Parathyroid adenoma (tissue), 2 donors: ENCODE results near the gene CCDC200.
"Not testable (repeated sequence)": the region's sequence is repeated elsewhere in the genome, so short reads cannot be mapped to it uniquely, and the experiment has no call there.

Experiments used
- H2AFZ ChIP-seq: fragments of 300-600 bp; sonication (generic); one replicate; pipeline ENCODE4 v1.7.0; 2017; ENCODE audit warnings: antibody characterized with exemption, mild to moderate bottlenecking
- H3K27ac ChIP-seq: fragments of 300-600 bp; sonication (generic); one replicate; pipeline ENCODE4 v1.7.0; 2017
- H3K27me3 ChIP-seq: fragments of 300-600 bp; sonication (generic); one replicate; pipeline ENCODE4 v1.7.0; 2017; ENCODE audit warnings: low read length; ENCODE audit not compliant: control insufficient read depth, insufficient read depth
- H3K36me3 ChIP-seq: fragments of 300-600 bp; sonication (generic); one replicate; pipeline ENCODE4 v1.7.0; 2017; ENCODE audit warnings: low read length; ENCODE audit not compliant: control insufficient read depth, insufficient read depth
- H3K4me1 ChIP-seq: fragments of 300-600 bp; sonication (generic); one replicate; pipeline ENCODE4 v1.7.0; 2017; ENCODE audit warnings: control low read depth
- H3K4me2 ChIP-seq: fragments of 300-600 bp; sonication (generic); one replicate; pipeline ENCODE4 v1.7.0; 2017; ENCODE audit warnings: low read length
- H3K4me3 ChIP-seq: fragments of 300-600 bp; sonication (generic); one replicate; pipeline ENCODE4 v1.7.0; 2017; ENCODE audit warnings: low read depth, low read length
- H3K79me2 ChIP-seq: fragments of 300-600 bp; sonication (generic); one replicate; pipeline ENCODE4 v1.7.0; 2017; ENCODE audit warnings: control low read depth
- H3K9ac ChIP-seq: fragments of 300-600 bp; sonication (generic); one replicate; pipeline ENCODE4 v1.7.0; 2017; ENCODE audit warnings: mild to moderate bottlenecking
- H3K9me3 ChIP-seq: fragments of 300-600 bp; sonication (generic); one replicate; pipeline ENCODE4 v1.7.0; 2017; ENCODE audit warnings: low read length; ENCODE audit not compliant: control insufficient read depth
- TF ChIP-seq, protein P1 (sequence below): fragments of 300-600 bp; sonication (generic); IDR thresholded peaks from one replicate; pipeline ENCODE4 v1.7.0; 2017; ENCODE audit warnings: antibody characterized with exemption, mild to moderate bottlenecking
- donor health status: primary hyperparathyroidism.

CCDC200 gene

DNA sequence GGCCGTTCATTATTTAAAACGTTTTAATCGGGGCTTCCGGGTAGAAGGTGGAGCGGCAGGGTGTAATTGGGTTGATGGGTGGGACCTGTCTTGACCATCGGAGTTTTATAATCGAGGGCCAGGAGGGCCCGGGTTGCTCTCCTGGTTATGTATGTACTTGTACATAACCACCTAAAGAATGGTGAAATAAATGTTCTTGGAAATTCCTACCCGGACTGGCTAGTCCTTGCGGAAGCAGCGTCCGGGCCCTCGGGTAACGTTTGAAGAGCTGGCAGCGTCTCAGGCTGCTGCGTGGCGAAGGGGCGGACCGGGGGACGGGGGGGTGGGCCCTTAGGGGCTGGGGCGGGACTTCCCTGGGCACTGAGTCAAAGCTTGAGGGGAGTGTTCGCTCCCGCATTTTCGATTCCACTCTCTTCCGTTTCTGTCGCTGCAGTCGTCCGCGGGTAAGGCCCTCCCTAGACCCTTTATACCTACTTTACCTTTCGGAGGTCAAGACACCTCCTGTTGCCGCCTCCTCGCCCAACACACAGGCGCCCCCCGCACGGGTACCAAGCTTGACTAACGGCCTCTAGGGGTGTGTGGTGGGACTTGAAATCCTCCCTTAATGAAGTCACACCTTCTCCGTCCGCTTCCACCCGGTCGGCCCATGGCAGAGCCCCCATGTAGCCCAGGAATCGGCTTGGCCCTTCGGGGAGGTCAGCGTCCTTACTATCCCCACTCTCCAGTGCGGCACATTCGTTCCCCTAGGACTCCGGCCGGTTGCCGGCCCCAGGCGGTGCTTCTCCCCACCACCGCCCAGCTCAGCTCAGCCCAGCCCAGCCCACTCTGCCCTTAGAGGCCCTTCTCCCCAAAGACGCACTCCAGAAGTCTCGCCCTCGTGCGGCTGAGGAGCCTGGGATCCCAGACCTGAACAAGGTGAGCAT, 16.7 kb downstream of the CCDC200 start, which contains the start of gene TMEM106A:
Gene TMEM106A (plus strand): TSS at position 396 of the 923 bp plus-strand sequence. CDS start 1,167 bp downstream, outside the sequence.
- H3K4me3 ChIP-seq = peak within 1 kb of the TSS; percentile 54
- no peaks in the 10 kb centered on the region for H3K79me2 ChIP-seq
- peak within 1 kb of the TSS; percentile 53 for H3K4me2 ChIP-seq
- no peaks in the 10 kb centered on the region for H3K9me3 ChIP-seq
- peak within 1 kb of the TSS; percentile 42 for H3K27ac ChIP-seq
- no peaks in the 10 kb centered on the region for H3K4me1 ChIP-seq
- no peaks in the 10 kb centered on the region for H3K27me3 ChIP-seq
- TF ChIP-seq, protein P1, sequence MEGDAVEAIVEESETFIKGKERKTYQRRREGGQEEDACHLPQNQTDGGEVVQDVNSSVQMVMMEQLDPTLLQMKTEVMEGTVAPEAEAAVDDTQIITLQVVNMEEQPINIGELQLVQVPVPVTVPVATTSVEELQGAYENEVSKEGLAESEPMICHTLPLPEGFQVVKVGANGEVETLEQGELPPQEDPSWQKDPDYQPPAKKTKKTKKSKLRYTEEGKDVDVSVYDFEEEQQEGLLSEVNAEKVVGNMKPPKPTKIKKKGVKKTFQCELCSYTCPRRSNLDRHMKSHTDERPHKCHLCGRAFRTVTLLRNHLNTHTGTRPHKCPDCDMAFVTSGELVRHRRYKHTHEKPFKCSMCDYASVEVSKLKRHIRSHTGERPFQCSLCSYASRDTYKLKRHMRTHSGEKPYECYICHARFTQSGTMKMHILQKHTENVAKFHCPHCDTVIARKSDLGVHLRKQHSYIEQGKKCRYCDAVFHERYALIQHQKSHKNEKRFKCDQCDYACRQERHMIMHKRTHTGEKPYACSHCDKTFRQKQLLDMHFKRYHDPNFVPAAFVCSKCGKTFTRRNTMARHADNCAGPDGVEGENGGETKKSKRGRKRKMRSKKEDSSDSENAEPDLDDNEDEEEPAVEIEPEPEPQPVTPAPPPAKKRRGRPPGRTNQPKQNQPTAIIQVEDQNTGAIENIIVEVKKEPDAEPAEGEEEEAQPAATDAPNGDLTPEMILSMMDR = no peak
- no peaks in the 10 kb centered on the region for H3K36me3 ChIP-seq
- peak within 1 kb of the TSS; percentile 64 for H3K9ac ChIP-seq
- H2AFZ ChIP-seq = peak within 1 kb of the TSS; percentile 86

DNA sequence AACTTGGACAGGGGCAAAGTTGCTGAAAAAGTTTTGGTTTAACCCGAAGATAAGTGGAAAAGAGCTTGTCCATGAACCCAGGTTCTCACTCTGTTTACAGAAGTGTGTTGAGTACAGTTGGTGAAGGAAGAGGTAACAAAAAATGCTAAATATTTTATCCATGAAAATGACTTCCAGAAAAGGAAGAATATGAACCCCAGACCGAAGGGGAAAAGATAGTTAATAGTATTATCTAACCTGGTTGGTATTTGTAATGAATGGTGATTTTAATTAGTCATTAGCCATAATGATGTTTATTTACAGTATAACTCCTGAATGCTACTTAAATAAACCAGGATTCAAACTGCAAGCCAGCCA, 17.3 kb downstream of the CCDC200 start:
- TF ChIP-seq, protein P1 = no peak
- peak overlapping the region; percentile 40 for H3K4me2 ChIP-seq
- no peaks in the 10 kb centered on the region for H3K36me3 ChIP-seq
- no peaks in the 10 kb centered on the region for H3K4me1 ChIP-seq
- no peaks in the 10 kb centered on the region for H3K79me2 ChIP-seq
- peak overlapping the region; percentile 29 for H3K4me3 ChIP-seq
- H2AFZ ChIP-seq = peak overlapping the region; percentile 58
- H3K9ac ChIP-seq = no peak overlapping the region
- no peaks in the 10 kb centered on the region for H3K9me3 ChIP-seq
- no peaks in the 10 kb centered on the region for H3K27me3 ChIP-seq
- H3K27ac ChIP-seq = peak overlapping the region; percentile 42

DNA sequence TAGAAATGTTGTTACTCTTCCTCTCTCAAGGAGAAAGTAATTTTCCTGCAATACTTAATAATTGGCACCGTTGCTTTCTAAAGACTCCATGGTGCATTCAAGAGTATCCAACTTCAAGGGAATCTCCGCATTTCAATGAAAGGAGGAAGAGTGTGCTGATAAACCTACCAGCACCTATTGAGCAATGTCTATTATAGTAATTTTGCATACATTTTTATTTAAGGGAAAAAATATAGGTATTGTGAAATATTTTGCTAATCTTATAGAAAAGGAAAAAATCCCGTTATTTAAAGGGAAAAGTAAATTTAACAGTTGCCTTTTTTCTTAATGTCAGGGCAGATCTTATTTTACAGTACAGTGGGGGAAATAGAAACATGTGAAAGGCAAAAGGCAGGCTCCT, 17.8 kb downstream of the CCDC200 start:
- TF ChIP-seq, protein P1 = no peak
- H3K36me3 ChIP-seq = no peaks in the 10 kb centered on the region
- H3K4me1 ChIP-seq = no peaks in the 10 kb centered on the region
- no peaks in the 10 kb centered on the region for H3K27me3 ChIP-seq
- no peak overlapping the region for H2AFZ ChIP-seq
- no peak overlapping the region for H3K4me3 ChIP-seq
- H3K27ac ChIP-seq = no peak overlapping the region
- H3K9ac ChIP-seq = no peak overlapping the region
- no peaks in the 10 kb centered on the region for H3K9me3 ChIP-seq
- no peaks in the 10 kb centered on the region for H3K79me2 ChIP-seq
- no peak overlapping the region for H3K4me2 ChIP-seq

DNA sequence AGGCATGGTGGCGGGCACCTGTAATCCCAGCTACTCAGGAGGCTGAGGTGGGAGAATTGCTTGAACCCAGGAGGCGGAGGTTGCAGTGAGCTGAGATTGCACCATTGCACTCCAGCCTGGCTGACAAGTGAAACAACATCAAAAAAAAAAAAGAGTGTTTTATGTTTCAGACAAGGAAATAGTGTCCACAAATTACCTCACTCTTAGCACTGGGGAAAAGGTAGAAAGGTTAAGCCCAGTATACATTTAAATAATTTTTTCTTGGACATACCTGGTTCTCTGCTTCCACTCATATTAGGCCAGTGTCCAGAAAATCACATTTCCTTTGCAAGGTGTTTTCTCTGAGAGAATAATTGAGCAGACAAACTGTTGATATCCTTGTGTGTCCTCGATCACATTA, 25.4 kb downstream of the CCDC200 start:
- not testable (repeated sequence) for H3K36me3 ChIP-seq, H3K4me3 ChIP-seq, H3K4me2 ChIP-seq, H2AFZ ChIP-seq, H3K9ac ChIP-seq, H3K9me3 ChIP-seq, H3K4me1 ChIP-seq, H3K79me2 ChIP-seq, H3K27ac ChIP-seq, H3K27me3 ChIP-seq

DNA sequence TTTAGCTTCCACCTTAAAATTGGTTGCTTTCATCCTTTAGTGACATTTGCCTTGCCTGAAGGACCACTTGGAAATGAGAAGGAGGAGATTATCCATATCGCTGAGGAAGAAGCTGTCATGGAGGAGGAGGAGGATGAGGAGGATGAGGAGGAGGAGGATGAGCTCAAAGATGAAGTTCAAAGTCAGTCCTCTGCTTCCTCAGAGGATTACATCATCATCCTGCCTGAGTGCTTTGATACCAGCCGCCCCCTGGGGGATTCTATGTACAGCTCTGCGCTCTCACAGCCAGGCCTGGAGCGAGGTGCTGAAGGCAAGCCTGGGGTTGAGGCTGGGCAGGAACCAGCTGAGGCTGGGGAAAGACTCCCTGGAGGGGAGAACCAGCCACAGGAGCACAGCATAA, 28.3 kb downstream of the CCDC200 start:
- Histone ChIP-seq H3K27ac (no peak overlapping the region), H3K4me3 (no peak overlapping the region), H3K79me2 (peaks cover 3% of the 10 kb centered on the region), H3K9ac (no peak overlapping the region), H3K9me3 (no peaks in the 10 kb centered on the region), H3K4me2 (no peak overlapping the region), H3K36me3 (no peaks in the 10 kb centered on the region), H2AFZ (no peak overlapping the region), H3K4me1 (no peaks in the 10 kb centered on the region), H3K27me3 (no peaks in the 10 kb centered on the region)
- TF ChIP-seq, protein P1 = no peak
